Thymus (tissue), 11 donors: ENCODE measurements around the gene PLA2G3. TPM values are rescaled to one million over a fixed set of nuclear protein-coding genes. Genes with fewer than 3 reads are reported as not detected.
"Not testable (repeated sequence)": the region's sequence is repeated elsewhere in the genome, so short reads cannot be mapped to it uniquely, and the experiment has no call there.

ENCODE experiments used
- DNase-seq, 9 donors: peaks; one replicate each; pipeline ENCODE4 v3.0.0-alpha.2; 2013; ENCODE audit warnings: low spot score in 9 of 9, low read depth in 6 of 9, missing footprints in 1 of 9
- H3K27ac ChIP-seq, 2 donors: one replicate each; pipeline ENCODE4 v1.5.1; 2013; ENCODE audit warnings: control low read depth in 1 of 2, low read depth in 1 of 2, low read length in 1 of 2, mild to moderate bottlenecking in 1 of 2, moderate library complexity in 1 of 2
- H3K27me3 ChIP-seq, 2 donors: one replicate each; pipeline ENCODE4 v1.5.1; 2013; ENCODE audit warnings: low read length in 1 of 2; ENCODE audit not compliant: control insufficient read depth in 2 of 2, insufficient read depth in 1 of 2
- H3K36me3 ChIP-seq, 2 donors: one replicate each; pipeline ENCODE4 v1.5.1; 2013; ENCODE audit warnings: low read length in 1 of 2, mild to moderate bottlenecking in 1 of 2, moderate library complexity in 1 of 2; ENCODE audit not compliant: control insufficient read depth in 2 of 2, insufficient read depth in 2 of 2
- H3K4me1 ChIP-seq, 2 donors: one replicate each; pipeline ENCODE4 v1.5.1; 2013; ENCODE audit warnings: low read length in 2 of 2; ENCODE audit not compliant: control insufficient read depth in 2 of 2, insufficient read depth in 2 of 2
- H3K4me3 ChIP-seq, 2 donors: one replicate each; pipeline ENCODE4 v1.5.1; 2013; ENCODE audit warnings: low read length in 2 of 2, control low read depth in 1 of 2, mild to moderate bottlenecking in 1 of 2
- H3K9me3 ChIP-seq, 2 donors: one replicate each; pipeline ENCODE4 v1.5.1; 2013; ENCODE audit warnings: low read length in 1 of 2, mild to moderate bottlenecking in 1 of 2; ENCODE audit not compliant: control insufficient read depth in 2 of 2, insufficient read depth in 1 of 2
- WGBS: extraction: QIAGEN DNeasy Blood & Tissue Kit; methylation state at CpG from one replicate; pipeline ENCODE4 v1.1.7; 2013; 5-methylcytosine and 5-hydroxymethylcytosine counted together
- polyA plus RNA-seq: library from polyadenylated mRNA; stranded (reverse); fragments of 200-250 nt; gene quantifications from one replicate; pipeline ENCODE4 v1.2.3, GENCODE V29; 2013
- total RNA-seq: library from RNA; stranded (reverse); fragments of 120-200 nt; gene quantifications from one replicate; pipeline ENCODE4 v1.2.4, GENCODE V29; 2013
- donor health status: healthy.

Gene PLA2G3
- total and polyA plus RNA-seq, 2 donors = 0.39 to 0.42 TPM

GRCh38 chr22:31100762-31101525 lies 39.4 kb downstream of the PLA2G3 start:
- WGBS = 97% methylated on average over 18 of the region's 18 CpGs
- peaks cover 0 to 5% of the 10 kb centered on the region in 2 donors for H3K4me1 ChIP-seq
- H3K27ac ChIP-seq = no peak overlapping the region
- peaks cover 0 to 18% of the 10 kb centered on the region in 2 donors for H3K27me3 ChIP-seq
- peaks cover 10 to 20% of the 10 kb centered on the region in 2 donors for H3K36me3 ChIP-seq
- DNase-seq = no peak
- no peak overlapping the region for H3K4me3 ChIP-seq
- no peaks in the 10 kb centered on the region for H3K9me3 ChIP-seq

GRCh38 chr22:31099841-31100761 lies 40.2 kb downstream of the PLA2G3 start:
- peaks cover 0 to 2% of the 10 kb centered on the region in 2 donors for H3K4me1 ChIP-seq
- 98% methylated on average over 34 of the region's 34 CpGs for WGBS
- H3K9me3 ChIP-seq = no peaks in the 10 kb centered on the region
- peaks cover 10 to 28% of the 10 kb centered on the region in 2 donors for H3K36me3 ChIP-seq
- H3K27me3 ChIP-seq = peaks cover 0 to 9% of the 10 kb centered on the region in 2 donors
- no peak for DNase-seq
- H3K4me3 ChIP-seq = no peak overlapping the region
- no peak overlapping the region for H3K27ac ChIP-seq

DNA sequence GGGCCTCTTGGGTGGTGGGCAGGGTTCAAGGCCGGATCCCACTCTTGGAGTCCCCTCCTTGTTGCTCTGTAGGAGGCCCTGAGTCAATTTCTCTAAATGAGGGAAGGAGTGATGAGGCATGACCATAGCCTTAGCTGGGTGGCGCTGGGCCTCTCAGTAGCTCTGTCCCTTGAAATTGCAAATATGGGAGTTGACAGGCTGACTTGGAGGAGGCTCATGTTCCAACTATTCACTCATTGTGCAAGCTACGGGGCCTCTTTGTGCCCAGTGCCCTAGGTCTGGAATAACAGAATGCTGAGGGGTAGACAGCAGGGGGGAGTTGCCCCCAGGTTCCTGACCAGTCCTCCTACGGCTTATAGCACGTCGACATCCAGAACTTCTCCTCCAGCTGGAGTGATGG lies 40.9 kb downstream of the PLA2G3 start:
- peaks cover 10 to 29% of the 10 kb centered on the region in 2 donors for H3K36me3 ChIP-seq
- no peak for DNase-seq
- WGBS = 99% methylated on average over 6 of the region's 6 CpGs
- no peak overlapping the region for H3K4me3 ChIP-seq
- peaks cover 0 to 3% of the 10 kb centered on the region in 2 donors for H3K27me3 ChIP-seq
- H3K27ac ChIP-seq = no peak overlapping the region
- H3K4me1 ChIP-seq = no peaks in the 10 kb centered on the region
- no peaks in the 10 kb centered on the region for H3K9me3 ChIP-seq

- peaks cover 10 to 35% of the 10 kb centered on the region in 2 donors for H3K36me3 ChIP-seq
- no peak overlapping the region for H3K4me3 ChIP-seq
- H3K27me3 ChIP-seq = no peaks in the 10 kb centered on the region
- DNase-seq = no peak
- no peaks in the 10 kb centered on the region for H3K4me1 ChIP-seq
- WGBS = 98% methylated on average over 36 of the region's 36 CpGs
- no peaks in the 10 kb centered on the region for H3K9me3 ChIP-seq
- no peak overlapping the region for H3K27ac ChIP-seq
These were observed 41.6 kb downstream of the PLA2G3 start for GRCh38 chr22:31098632-31099110.

- Histone ChIP-seq H3K27me3 (no peaks in the 10 kb centered on the region), H3K4me3 (no peak overlapping the region), H3K36me3 (peaks cover 10 to 41% of the 10 kb centered on the region in 2 donors), H3K4me1 (no peaks in the 10 kb centered on the region), H3K27ac (no peak overlapping the region), H3K9me3 (no peaks in the 10 kb centered on the region)
- no peak for DNase-seq
- 95% methylated on average over 10 of the region's 10 CpGs for WGBS
These were observed 42.2 kb downstream of the PLA2G3 start for GRCh38 chr22:31097941-31098631.

- peaks cover 10 to 44% of the 10 kb centered on the region in 2 donors for H3K36me3 ChIP-seq
- H3K4me3 ChIP-seq, H3K27me3 ChIP-seq, H3K27ac ChIP-seq, DNase-seq, H3K4me1 ChIP-seq, H3K9me3 ChIP-seq: not testable (repeated sequence)
- WGBS = 89% methylated on average over 5 of the region's 5 CpGs
These were observed 42.8 kb downstream of the PLA2G3 start for GRCh38 chr22:31097539-31097938.

GRCh38 chr22:31096657-31097279 lies 43.5 kb downstream of the PLA2G3 start:
- Histone ChIP-seq H3K36me3 (peaks cover 12 to 50% of the 10 kb centered on the region in 2 donors), H3K4me3 (no peak overlapping the region), H3K27ac (no peak overlapping the region), H3K9me3 (no peaks in the 10 kb centered on the region), H3K4me1 (no peaks in the 10 kb centered on the region), H3K27me3 (no peaks in the 10 kb centered on the region)
- 94% methylated on average over 27 of the region's 27 CpGs for WGBS
- DNase-seq = no peak

GRCh38 chr22:31095637-31096249 lies 44.6 kb downstream of the PLA2G3 start:
- no peaks in the 10 kb centered on the region for H3K27me3 ChIP-seq
- no peak overlapping the region for H3K27ac ChIP-seq
- H3K9me3 ChIP-seq = no peaks in the 10 kb centered on the region
- no peaks in the 10 kb centered on the region for H3K4me1 ChIP-seq
- WGBS = 96% methylated on average over 3 of the region's 3 CpGs
- DNase-seq = no peak
- H3K36me3 ChIP-seq = peaks cover 12 to 57% of the 10 kb centered on the region in 2 donors
- H3K4me3 ChIP-seq = no peak overlapping the region
